Activated CD4-positive, alpha-beta T cell treated with anti-CD3 and anti-CD28 coated beads, Interleukin-2, amount 50 U/mL, for 24 hours (primary cell): ENCODE data around the gene MYO18A.

Experiments
- DNase-seq, 2 donors: peaks; one replicate each; pipeline ENCODE4 v3.0.0-alpha.2; 2020; ENCODE audit warnings: low read depth in 1 of 2, low spot score in 1 of 2

Gene MYO18A

DNA sequence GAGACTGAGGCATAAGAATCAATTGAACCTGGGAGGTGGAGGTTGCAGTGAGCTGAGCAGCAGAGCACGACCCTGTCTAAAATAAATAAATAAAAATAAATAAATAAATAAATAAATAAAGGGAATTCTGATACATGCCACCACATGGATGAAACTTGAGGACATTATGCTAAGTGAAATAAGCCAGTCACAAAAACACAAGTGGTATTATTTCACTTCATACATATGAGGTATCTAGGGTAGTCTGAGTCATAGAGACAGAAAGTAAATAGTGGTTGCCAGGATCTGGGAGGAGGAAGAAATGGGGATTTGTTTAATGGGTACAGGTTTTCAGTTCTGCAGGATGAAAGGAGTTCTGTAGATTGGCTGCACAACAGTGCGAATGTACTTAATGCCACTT lies 120.9 kb downstream of the MYO18A start:
- no peak for DNase-seq

DNA sequence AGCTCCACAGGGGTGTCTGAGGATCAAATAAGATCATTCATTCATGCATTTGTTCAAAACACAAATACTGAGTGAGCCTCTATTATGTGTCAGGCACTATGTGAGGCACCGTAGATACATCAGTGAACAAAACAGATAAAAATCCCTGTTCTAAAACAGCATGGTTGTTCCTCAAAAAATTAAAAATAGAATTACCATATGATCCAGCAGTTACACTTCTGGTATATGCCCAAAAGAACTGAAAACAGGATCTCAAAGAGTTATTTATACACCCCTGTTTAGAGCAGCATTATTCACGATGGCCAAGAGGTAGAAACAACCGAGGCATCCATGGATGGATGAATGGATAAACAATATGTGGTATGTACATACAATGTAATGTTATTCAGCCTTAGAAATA lies 121.8 kb downstream of the MYO18A start:
- no peak for DNase-seq

DNA sequence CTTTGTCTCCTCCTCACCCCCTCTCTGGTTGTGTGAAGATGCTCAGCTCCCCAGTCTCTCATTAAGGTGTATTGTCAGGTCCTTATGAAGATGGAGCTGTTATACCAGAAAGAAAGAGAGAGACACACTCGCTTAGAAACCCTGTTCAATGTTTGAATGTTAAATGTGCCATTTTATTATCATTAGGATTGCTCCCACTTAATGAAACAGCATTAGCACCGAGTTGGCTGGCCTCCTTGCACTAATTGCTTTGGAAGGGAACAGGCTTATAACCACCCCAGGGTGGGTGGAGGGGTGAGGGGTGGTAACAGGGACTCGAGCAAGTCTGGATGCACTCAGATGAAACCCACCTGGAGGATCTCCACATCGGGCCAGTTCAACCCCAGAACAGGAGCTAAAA lies 122.8 kb downstream of the MYO18A start:
- DNase-seq, result no peak

DNA sequence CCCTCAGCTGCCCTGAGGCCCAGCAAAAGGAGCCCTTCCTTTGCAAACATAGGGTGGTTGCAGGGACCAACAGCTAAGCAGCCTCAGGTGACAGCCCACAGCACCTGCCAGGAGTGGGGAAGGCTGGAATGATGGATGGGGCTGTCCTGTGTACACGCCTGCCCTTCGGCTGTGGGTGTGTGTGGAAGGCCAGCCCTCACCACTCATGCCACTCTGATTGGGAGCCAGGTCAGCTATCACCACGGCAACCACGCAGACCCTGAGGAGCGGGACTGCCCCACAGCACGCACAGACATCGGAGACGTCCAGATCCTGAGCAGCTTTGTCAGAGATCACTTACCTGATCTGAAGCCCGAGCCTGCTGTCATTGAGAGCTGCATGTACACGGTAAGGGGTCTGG lies 125.4 kb downstream of the MYO18A start:
- DNase-seq, result no peak

DNA sequence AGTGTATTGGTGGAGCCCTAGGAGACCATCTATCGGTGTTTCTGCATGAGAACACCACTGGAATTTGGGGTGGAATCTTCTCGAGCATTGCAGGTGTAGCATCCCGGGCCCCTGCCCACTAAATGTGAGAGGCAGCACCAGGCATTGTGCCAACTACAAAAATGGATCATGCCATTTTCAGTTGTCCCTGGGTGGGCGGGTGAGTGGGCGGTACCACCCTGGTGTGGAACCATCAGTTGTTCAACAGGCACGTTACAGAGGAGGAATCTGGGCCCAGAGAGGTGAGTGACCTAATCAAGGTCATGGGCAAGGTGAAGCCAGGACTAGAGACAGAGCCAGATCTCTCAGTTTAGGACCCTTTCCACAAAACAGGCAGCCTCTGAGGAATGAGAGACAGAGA lies 128.5 kb downstream of the MYO18A start:
- DNase-seq, result no peak

DNA sequence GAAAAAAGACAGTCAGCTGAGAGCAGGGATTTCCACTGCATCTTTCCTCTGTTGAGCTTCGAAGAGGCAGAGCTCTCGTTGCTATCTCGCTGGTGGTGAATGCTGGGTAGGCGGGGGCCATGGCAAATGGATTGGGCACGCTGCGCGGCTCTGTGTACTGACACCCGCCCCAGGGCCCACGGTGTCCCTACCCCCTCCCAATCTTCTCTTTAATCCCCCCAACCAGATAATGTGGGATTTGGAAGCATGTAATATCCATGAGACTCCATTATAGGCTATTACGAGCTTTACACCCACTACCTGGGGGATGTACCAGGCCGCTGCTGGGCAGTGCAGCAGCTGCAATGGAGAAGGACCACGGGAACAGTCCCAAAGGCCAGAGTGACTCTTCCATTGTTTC lies 129.0 kb downstream of the MYO18A start:
- no peak for DNase-seq

DNA sequence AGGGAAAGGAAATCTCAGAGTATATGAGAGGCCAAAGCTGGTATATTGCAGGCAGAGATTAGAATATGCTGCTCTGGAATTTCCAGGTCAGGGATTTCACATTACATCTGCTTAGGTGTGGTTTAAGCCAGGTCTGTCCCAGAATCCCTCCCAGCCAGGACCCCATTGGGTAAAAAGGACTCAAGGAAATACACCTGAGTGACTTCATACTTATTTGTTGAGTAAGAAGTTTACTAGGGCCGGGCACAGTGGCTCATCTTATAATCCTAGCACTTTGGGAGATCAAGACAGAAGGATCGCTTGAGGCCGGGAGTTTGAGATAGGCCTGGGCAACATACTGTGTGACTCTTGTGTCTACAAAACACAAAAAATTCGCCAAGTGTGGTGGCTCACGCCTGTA lies 130.0 kb downstream of the MYO18A start:
- DNase-seq, result no peak

DNA sequence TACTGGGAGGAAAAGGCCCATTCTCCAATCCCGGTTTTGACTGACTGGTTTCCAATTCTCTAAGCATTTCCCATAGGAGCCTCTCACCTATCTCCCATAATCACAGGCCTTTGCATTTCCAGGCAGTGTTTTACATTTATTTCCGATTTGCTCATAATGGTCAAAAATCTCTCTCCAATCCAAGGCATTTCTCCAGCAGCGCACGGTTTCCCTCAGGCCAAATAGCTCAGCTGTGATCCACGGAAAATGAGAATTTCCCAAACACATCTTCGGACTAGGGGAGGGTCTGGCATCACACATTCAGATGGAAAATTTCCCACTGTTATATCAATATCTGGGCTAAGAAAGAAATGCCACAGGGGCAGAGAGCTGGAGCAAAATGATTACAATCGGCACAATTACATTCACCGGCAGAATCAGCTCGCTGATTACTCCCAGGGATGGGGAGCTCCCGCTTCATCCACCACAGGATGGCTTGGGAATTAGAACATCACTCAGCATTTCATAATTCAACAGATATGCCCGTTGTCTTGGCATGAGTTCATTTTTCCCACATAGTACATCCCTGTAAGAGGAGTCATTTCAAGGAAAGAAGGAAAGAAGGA lies 130.6 kb downstream of the MYO18A start:
- DNase-seq, result no peak

DNA sequence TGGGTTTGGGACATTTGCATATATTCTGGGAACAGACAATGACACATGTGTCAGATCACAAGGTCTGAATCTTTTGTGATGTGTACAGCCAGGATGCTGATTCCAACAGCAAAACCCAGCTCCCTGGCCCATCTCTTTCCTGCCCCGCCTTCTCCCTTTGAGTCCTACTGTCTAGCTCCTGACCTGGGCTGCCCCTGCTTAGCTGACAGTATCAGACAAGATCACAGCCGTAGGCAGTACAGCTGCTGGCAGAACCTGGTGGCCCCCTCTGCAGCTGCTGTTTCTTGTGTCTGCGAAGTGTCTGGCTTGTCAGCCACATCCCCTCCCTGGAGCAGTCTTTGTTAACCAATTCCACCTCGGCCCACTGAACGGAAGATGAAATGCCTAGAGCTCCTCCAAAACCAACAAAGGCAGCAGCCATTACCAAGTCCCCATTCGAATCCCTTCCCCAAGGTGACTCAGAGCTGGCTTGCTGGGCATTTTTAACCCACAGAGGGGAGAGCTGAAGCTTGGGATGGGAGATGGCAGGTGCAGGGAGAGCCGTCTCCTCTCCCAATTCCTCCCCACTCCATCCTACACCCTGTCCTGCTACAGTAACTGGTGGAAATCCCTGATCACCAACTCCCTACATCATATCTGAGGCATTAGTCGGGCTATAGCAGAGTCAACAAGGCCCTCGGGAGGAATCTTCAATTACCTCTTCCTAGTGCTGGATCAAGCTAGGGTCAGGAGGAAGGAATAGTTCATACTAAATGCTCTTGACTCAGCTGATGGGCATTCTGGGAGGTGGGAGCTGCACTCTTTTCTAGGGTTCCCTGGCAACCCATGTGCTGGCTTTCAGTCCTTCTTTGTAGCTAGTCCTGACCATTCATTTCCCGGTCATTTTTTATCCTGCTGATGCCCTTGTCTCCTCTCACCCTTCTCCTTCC lies 131.5 kb downstream of the MYO18A start:
- no peak for DNase-seq

DNA sequence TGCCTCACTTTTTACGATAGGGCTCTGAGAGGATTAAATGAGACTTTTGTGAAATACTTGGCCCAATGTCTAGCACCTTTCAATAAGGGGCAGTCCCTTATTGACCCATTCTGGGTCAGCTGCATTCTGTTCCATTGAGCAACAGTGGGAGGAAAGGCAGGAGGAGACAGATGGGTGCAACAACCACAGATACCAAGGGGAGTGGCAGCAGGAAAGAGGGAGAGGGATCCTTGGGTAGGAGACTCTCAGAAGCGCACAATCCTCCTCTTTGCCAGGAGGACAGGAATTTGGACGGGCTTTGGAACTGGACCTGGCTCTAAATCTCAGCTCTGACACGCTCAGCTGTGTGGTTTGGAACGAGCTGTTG lies 133.7 kb downstream of the MYO18A start:
- no peak for DNase-seq

DNA sequence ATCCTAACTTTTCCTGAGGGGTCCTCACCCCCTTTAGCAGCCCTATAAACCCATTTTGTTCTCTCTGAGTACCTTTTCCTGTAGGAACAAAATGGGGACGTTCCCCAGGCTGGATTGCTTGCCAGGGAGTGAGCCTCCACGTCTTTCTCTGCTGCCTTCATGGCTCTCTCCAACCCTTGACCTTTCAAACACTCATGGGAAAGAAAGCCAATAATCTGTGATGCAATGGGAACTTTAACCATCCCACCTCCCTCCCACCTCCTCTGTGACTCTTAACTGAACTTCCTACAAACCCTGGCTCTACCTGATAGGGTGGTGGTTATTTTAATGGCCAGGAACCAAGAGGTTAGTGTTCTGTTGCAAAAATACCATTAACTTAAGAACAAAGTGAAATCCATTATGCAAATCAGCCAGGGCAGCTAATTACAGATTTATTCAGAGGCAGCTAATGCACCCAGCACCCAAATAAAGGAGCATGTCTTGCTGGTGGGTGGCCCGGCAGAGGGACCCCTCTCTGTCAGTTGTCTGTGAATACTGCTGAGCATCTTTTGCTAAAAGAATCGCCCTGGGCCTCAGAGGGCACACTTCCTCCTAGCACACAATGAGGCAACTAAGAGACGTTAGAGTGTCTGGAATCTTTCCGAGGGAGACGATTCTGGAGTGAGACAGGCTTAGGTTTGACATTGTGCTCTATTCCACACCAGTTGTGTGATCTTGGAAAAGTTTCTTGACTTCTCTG lies 134.3 kb downstream of the MYO18A start:
- DNase-seq, result no peak

DNA sequence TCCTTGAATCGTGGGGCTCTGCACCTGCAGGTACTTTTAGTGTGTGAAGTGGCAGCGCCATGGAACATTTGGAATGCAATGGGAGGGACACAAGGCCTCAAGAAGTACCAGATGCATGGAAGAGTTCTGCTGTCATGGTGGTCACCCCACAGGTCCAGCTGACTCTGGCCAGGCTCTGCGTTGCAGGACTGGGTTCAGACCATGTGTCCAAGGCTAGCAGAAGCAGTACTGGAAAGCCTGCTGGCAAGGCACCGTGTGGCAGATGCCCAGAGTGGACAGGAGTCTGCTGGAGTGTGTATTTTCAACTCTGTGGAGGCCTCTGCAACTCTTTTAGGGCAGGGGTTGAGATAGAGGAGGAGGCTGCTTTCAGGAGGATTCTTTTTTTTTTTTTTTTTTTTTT lies 135.2 kb downstream of the MYO18A start:
- no peak for DNase-seq

DNA sequence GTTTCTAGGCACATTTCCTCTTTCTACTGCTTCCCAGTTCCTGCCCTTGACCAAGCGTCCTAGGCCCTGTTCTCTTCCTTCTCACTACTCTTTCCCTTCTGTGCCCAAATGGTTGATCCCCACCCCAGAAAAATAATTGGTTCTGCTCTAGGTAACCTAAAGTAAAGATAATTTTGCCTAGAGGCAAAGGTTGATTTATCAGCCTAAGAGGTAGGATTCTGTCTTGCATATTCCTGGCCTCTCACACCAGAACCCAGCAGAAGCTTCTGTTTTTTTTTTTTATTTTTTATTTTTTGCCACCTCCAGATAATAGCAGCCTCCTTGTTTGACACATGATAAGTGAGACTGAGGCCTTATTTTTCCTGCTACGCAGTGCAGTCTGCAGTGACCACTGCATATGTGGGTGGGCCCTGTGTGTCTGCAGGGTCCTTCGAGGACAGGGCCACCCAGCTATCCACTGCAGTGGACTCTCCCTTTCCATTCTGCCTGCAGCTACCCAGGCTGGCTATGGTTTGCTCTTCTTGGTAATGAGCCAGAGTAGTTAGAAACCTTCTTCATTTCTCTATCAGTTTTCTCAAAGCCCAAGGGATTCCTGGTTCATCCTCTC lies 136.6 kb downstream of the MYO18A start:
- no peak for DNase-seq

DNA sequence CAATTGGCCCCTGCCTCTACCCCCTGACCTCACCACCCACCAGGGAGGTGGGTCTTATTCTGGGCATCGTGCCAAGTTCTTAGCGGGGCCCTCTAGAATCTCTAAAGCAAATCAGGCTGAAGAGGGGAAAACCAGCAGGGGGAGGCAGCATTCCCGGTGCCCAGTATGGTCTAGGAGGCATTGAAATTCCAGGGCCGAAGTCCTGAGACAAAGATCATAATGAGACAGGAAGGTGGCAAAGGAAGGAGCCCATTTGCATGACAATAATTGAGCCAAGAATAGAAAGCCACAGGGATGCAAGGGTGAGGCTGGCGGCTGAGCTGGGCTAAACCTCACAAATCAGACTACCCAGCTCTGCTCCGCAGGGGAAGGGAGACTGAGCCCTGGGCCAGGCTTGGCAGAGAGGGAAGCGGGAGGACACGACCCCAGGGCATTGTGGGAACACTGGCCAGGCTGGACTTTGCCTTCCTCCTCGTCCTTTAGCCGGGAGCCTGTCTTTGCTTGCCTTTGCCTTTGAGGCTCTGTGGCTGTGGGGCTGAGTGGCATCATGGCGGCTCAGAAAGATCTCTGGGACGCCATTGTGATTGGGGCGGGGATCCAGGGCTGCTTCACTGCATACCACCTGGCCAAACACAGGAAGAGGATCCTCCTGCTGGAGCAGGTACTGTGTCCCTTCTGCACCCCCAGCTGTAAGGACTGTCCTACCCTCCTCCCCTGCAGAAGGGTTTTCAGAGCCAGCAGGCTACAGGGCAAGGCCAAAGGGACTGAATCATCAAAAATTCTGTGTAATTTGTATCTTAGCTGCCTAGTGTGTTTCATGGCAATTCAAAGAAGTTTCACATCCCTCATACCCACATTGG lies 137.3 kb downstream of the MYO18A start, which contains the start of gene PIPOX:
Gene PIPOX (plus strand): TSS at position 463 of the 860 bp plus-strand sequence. CDS start 85 bp downstream, at position 548.
- no peak for DNase-seq

DNA sequence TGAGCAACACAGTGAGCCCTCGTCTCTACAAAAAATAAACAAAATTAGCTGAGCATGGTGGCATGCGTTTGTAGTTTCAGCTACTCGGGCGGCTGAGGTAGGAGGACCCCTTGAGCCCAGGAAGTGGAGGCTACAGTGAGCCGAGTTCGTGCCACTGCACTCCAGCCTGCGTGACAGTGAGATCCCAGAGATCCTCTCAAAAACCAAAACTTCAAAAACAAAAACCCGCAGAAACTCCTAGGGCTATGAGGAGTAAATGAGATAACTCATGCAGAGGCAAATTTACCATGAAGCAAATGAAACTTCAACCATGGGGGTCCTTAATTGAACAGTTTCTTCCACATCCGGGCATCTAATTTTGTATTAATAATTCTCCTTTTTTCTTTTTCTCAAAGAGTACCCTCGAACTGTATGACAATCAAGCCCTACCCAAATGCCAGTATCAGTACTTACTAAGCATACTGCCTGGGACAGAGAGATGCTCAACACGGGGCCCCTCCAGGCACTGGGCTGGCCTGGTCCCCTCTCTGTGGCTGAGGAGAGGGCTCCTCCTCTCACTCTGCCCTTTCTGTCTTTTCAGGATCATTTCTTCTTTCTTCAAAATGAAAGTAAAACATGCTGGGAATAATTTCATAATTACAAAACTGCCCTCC lies 138.0 kb downstream of the MYO18A start:
- no peak for DNase-seq

DNA sequence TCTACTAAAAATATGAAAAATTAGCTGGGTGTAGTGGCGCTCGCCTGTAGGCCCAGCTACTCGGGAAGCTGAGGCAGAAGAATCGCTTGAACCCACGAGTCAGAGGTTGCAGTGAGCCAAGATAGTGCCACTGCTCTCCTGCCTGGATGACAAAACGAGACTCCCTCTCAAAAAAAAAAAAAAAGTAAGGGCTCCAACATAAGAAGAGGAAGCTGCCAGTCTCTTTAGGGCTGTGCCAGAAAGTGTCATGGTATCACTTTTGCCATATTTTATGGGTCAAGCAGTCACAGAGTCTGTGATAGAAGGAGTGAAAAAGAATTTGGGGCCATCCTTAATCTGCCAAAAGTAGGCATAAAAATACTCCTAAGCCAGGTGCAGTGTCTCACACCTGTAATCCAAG lies 138.6 kb downstream of the MYO18A start:
- no peak for DNase-seq

DNA sequence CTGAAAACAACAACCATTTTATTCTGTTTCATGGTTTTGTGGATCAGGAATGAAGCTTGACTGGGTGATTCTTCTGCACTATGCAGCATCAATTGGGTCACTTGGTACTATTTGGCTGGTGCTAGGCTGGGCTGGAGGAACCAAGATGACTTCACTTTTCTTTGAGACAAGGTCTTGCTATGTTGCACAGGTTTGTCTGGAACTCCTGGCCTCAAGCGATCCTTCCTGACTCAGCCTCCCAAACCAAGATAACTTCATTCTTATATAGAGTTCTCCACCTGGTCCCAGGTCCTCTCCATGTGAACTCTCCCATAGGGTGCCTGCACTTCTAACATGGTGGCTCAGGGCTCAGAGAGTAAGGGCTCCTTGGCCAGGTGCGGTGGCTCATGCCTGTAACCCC lies 139.1 kb downstream of the MYO18A start:
- DNase-seq, result no peak

DNA sequence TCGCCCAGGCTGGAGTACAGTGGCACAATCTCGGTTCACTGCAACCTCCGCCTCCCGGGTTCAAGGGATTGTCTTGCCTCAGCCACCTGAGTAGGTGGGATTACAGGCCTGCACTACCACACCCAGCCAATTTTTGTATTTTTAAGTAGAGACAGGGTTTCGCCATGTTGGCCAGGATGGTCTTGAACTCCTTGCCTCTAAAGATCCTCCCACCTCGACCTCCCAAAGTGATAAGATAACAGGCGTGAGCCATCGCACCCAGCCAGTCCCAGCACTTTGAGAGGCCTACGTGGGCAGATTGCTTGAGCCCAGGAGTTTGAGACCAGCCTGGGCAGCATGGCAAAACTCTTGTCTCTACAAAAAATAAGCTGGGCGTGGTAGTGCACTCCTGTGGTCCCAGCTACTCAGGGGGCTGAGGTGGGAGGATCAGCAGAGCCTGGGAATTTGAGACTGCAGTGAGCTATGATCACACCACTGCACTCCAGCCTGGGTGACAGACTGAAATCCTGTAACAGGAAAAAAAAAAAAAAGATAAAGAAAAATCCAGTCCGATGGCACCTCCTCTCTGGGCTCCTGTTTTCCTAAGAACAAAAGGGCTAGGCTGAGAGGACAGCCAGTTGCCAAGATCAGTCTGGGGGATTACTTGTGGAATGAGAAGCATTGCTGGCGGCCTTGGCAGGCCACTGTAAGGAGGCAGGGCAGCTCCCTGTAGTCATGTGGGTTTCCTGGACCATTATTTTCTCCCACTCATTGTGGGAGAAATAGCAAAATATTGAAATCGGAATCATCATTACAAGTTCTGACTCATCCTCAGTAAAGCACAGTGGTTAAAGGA lies 140.2 kb downstream of the MYO18A start:
- DNase-seq, result no peak

DNA sequence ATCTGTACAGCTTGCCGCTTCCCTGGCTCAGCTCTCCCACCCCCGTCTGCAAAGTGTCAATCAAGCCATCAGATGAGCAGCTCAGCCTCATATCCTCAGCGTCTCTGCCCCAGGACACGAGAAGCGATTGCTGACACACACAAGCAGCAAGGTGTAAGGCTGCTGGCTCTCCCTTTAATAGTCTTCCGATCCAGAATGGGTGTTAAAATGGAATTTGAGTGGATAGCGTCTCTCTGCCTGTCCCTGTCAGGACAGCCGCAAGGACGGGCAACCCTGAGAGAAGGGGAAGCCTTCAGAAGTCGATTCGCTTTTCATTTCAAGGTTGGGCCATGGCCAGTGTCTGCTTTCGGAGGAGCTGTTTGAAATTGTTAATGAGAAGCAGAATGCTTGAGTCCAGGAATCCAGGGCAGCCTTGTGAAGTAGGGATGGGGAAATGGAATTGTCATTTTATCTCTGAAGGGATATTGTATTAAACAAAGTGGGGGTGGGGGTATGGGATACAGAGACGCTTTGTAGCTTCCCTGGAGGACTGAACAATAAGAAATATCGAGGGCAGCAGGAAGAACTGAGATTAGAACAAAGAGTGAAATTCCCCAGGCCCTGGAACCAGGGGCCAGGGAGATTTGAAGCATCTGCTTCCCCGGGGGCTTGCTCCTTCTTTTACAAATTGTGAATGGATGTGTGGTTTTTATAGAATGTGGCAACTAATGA lies 142.0 kb downstream of the MYO18A start:
- no peak for DNase-seq
